Measurements from ENCODE around the gene PUS1. TPM values are rescaled to one million over a fixed set of nuclear protein-coding genes. Genes with fewer than 3 reads are reported as not detected.

The PUS1 gene
- total RNA-seq, 1 donor from 2014 or later = 33.7 TPM

DNA sequence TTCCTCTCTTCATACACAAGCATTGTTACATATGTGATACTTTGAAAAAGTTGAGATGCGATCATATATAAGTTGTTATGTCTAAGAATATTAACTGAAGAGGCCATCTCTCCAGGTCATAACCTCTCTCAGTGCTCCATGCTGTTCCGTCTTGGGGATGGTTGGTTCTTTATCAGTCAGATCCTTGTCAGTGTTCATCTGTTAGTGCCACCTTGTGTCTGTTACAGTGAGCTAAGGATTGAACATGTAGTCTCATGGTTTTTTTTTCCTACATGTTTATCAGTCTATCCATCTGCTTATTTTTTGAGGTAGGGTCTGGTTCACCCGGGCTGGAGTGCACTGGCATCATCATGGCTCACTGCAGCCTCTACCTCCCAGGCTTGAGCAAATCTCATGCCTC is 51.2 kb downstream of the PUS1 start:
- H3K9ac ChIP-seq (ENCODE audit: low read length) = no peak overlapping the region
- no peaks in the 10 kb centered on the region for H3K27me3 Mint-ChIP-seq (ENCODE audit: low read depth, unreplicated experiment)
- no peaks in the 10 kb centered on the region for H3K9me3 ChIP-seq (ENCODE audit: insufficient read depth, low read depth, low read length)
- H3K27me3 ChIP-seq (ENCODE audit: insufficient read depth, low read length) = no peaks in the 10 kb centered on the region
- H3K4me3 Mint-ChIP-seq (ENCODE audit: unreplicated experiment) = no peak overlapping the region
- no peak overlapping the region for H2AFZ ChIP-seq (ENCODE audit: low read depth, low read length)
- no peaks in the 10 kb centered on the region for H3K4me1 ChIP-seq (ENCODE audit: insufficient read depth, low read length)
- DNase-seq (ENCODE audit: low read depth) (no peak), FAIRE-seq (no peak)
- H3K9me3 Mint-ChIP-seq (ENCODE audit: unreplicated experiment) = no peaks in the 10 kb centered on the region
- peaks cover 8% of the 10 kb centered on the region for H3K4me1 Mint-ChIP-seq (ENCODE audit: low read depth, unreplicated experiment)
- H3K27ac Mint-ChIP-seq (ENCODE audit: unreplicated experiment) = no peak overlapping the region
- TF ChIP-seq EZH2 (IDR thresholded peaks at IDR 0.05; ENCODE audit: insufficient read depth, low read length) = no peak
- TF ChIP-seq, protein P1, sequence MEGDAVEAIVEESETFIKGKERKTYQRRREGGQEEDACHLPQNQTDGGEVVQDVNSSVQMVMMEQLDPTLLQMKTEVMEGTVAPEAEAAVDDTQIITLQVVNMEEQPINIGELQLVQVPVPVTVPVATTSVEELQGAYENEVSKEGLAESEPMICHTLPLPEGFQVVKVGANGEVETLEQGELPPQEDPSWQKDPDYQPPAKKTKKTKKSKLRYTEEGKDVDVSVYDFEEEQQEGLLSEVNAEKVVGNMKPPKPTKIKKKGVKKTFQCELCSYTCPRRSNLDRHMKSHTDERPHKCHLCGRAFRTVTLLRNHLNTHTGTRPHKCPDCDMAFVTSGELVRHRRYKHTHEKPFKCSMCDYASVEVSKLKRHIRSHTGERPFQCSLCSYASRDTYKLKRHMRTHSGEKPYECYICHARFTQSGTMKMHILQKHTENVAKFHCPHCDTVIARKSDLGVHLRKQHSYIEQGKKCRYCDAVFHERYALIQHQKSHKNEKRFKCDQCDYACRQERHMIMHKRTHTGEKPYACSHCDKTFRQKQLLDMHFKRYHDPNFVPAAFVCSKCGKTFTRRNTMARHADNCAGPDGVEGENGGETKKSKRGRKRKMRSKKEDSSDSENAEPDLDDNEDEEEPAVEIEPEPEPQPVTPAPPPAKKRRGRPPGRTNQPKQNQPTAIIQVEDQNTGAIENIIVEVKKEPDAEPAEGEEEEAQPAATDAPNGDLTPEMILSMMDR (IDR thresholded peaks at IDR 0.05; ENCODE audit: insufficient read depth, low read depth, low read length) = no peak
- H3K36me3 Mint-ChIP-seq (ENCODE audit: low read depth, unreplicated experiment) = peaks cover 9% of the 10 kb centered on the region
- no peak overlapping the region for H3K27ac ChIP-seq (ENCODE audit: low read depth, low read length)
- no peak overlapping the region for H3K4me2 ChIP-seq (ENCODE audit: low read length)
- H4K20me1 ChIP-seq (ENCODE audit: insufficient read depth, low read length) = peaks cover 54% of the 10 kb centered on the region
- H3K4me3 ChIP-seq (ENCODE audit: insufficient read depth, low read depth, low read length) = no peak overlapping the region
- peaks cover 16% of the 10 kb centered on the region for H3K36me3 ChIP-seq (ENCODE audit: insufficient read depth, low read length)
- H3K79me2 ChIP-seq (ENCODE audit: insufficient read depth, low read length) = peaks cover 43% of the 10 kb centered on the region

- Mint-ChIP-seq H3K4me3 (ENCODE audit: unreplicated experiment) (no peak overlapping the region), H3K27ac (ENCODE audit: unreplicated experiment) (no peak overlapping the region), H3K9me3 (ENCODE audit: unreplicated experiment) (no peaks in the 10 kb centered on the region), H3K27me3 (ENCODE audit: low read depth, unreplicated experiment) (no peaks in the 10 kb centered on the region), H3K36me3 (ENCODE audit: low read depth, unreplicated experiment) (peaks cover 8% of the 10 kb centered on the region), H3K4me1 (ENCODE audit: low read depth, unreplicated experiment) (peaks cover 8% of the 10 kb centered on the region)
- Histone ChIP-seq H3K4me2 (ENCODE audit: low read length) (no peak overlapping the region), H3K27me3 (ENCODE audit: insufficient read depth, low read length) (no peaks in the 10 kb centered on the region), H3K4me1 (ENCODE audit: insufficient read depth, low read length) (no peaks in the 10 kb centered on the region), H3K9ac (ENCODE audit: low read length) (no peak overlapping the region), H3K27ac (ENCODE audit: low read depth, low read length) (no peak overlapping the region), H3K79me2 (ENCODE audit: insufficient read depth, low read length) (peaks cover 32% of the 10 kb centered on the region), H3K9me3 (ENCODE audit: insufficient read depth, low read depth, low read length) (no peaks in the 10 kb centered on the region), H3K4me3 (ENCODE audit: insufficient read depth, low read depth, low read length) (no peak overlapping the region), H4K20me1 (ENCODE audit: insufficient read depth, low read length) (peaks cover 43% of the 10 kb centered on the region), H3K36me3 (ENCODE audit: insufficient read depth, low read length) (peaks cover 16% of the 10 kb centered on the region), H2AFZ (ENCODE audit: low read depth, low read length) (no peak overlapping the region)
- FAIRE-seq = no peak
- no peak for DNase-seq (ENCODE audit: low read depth)
- TF ChIP-seq EZH2 (IDR thresholded peaks at IDR 0.05; ENCODE audit: insufficient read depth, low read length) = no peak
- TF ChIP-seq, protein P1 (IDR thresholded peaks at IDR 0.05; ENCODE audit: insufficient read depth, low read depth, low read length) = no peak
Observed at GRCh38 chr12:131981388-131981787, 52.3 kb downstream of the PUS1 start.

DNA sequence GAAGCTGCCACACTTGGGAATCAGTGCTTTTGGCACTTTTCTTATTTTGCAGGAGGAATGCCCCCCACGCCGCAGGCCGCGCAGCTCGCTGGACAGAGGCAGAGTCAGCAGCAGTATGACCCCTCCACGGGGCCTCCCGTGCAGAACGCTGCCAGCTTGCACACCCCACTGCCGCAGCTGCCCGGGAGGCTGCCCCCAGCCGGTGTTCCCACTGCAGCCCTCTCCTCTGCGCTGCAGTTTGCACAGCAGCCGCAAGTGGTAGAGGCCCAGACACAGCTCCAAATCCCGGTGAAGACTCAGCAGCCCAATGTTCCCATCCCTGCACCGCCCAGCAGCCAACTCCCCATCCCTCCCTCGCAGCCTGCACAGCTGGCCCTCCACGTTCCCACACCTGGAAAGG is 53.0 kb downstream of the PUS1 start:
- peaks cover 21% of the 10 kb centered on the region for H3K36me3 ChIP-seq (ENCODE audit: insufficient read depth, low read length)
- no peaks in the 10 kb centered on the region for H3K9me3 ChIP-seq (ENCODE audit: insufficient read depth, low read depth, low read length)
- DNase-seq (ENCODE audit: low read depth) = no peak
- H3K27ac ChIP-seq (ENCODE audit: low read depth, low read length) = no peak overlapping the region
- H3K4me3 Mint-ChIP-seq (ENCODE audit: unreplicated experiment) = no peak overlapping the region
- H3K4me1 ChIP-seq (ENCODE audit: insufficient read depth, low read length) = no peaks in the 10 kb centered on the region
- peaks cover 15% of the 10 kb centered on the region for H3K4me1 Mint-ChIP-seq (ENCODE audit: low read depth, unreplicated experiment)
- H3K27me3 ChIP-seq (ENCODE audit: insufficient read depth, low read length) = no peaks in the 10 kb centered on the region
- H2AFZ ChIP-seq (ENCODE audit: low read depth, low read length) = no peak overlapping the region
- H3K27ac Mint-ChIP-seq (ENCODE audit: unreplicated experiment) = no peak overlapping the region
- no peak overlapping the region for H3K4me3 ChIP-seq (ENCODE audit: insufficient read depth, low read depth, low read length)
- H3K79me2 ChIP-seq (ENCODE audit: insufficient read depth, low read length) = peaks cover 26% of the 10 kb centered on the region
- peaks cover 13% of the 10 kb centered on the region for H3K36me3 Mint-ChIP-seq (ENCODE audit: low read depth, unreplicated experiment)
- H3K27me3 Mint-ChIP-seq (ENCODE audit: low read depth, unreplicated experiment) = no peaks in the 10 kb centered on the region
- peaks cover 36% of the 10 kb centered on the region for H4K20me1 ChIP-seq (ENCODE audit: insufficient read depth, low read length)
- no peak overlapping the region for H3K4me2 ChIP-seq (ENCODE audit: low read length)
- no peak overlapping the region for H3K9ac ChIP-seq (ENCODE audit: low read length)
- no peaks in the 10 kb centered on the region for H3K9me3 Mint-ChIP-seq (ENCODE audit: unreplicated experiment)
- TF ChIP-seq, protein P1 (IDR thresholded peaks at IDR 0.05; ENCODE audit: insufficient read depth, low read depth, low read length) = no peak
- no peak for TF ChIP-seq EZH2 (IDR thresholded peaks at IDR 0.05; ENCODE audit: insufficient read depth, low read length)
- no peak for FAIRE-seq

Measured in astrocyte (in vitro differentiated cells and primary cell).